DOHH2 (cell line): ENCODE data around the gene SKAP1.

Experiments used
- CTCF ChIP-seq: fragments of 200-600 bp; sonication (generic); IDR thresholded peaks from one replicate; pipeline ENCODE4 v1.5.1; 2014; ENCODE audit warnings: antibody characterized with exemption, mild to moderate bottlenecking, low read depth, low read length; ENCODE audit not compliant: poor library complexity, severe bottlenecking
- EZH2phosphoT487 ChIP-seq: fragments of 200-600 bp; sonication (generic); IDR thresholded peaks from 2 replicates; pipeline ENCODE4 v1.6.1; 2017; ENCODE audit warnings: borderline replicate concordance, mild to moderate bottlenecking, antibody characterized with exemption, low read length, moderate library complexity, mixed read lengths

DNA sequence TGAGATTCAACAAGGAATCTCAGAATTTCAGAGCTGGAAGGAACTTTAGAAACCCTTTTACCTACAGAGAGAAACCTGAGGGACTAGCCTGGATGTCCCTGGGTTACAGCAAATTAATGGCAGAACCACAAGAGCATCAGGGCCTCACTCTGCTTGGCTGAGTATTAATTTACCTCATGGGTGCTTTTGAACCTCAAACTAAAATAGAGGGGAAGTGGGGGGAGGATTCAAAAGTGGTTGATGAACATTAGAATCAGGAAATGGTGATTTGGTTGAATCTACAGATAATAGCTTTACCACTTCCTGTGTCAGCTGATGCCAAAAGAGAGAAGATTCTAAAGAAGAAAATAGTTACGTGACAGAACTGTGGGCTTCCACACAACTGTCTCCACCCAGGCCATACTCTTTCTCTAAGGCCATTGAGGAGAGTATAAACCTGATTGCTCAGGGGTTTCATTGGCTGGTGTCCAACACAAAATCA is 11.3 kb upstream of the SKAP1 start:
- TF ChIP-seq EZH2phosphoT487 (no peak), CTCF (no peak)
